Measurements from ENCODE around the gene PER3.

- TF ChIP-seq CTCF (IDR thresholded peaks at IDR 0.05; ENCODE audit: low read length) (no peak), EZH2 (optimal IDR thresholded peaks at IDR 0.05; ENCODE audit: low read depth, low read length) (no peak)
These were observed 73.9 kb downstream of the PER3 start for GRCh38 chr1:7857985-7858384.

Data from MM.1S (cell line).